ENCODE results near the gene CACNG4.

GRCh38 chr17:66963909-66964771 lies at the start of gene CACNG4:
- TF ChIP-seq EZH2phosphoT487 (IDR thresholded peaks at IDR 0.05; ENCODE audit: borderline replicate concordance, low read length), result no peak
- TF ChIP-seq CTCF (IDR thresholded peaks at IDR 0.05; ENCODE audit: low read depth, low read length, poor library complexity, severe bottlenecking), result no peak
